SK-N-DZ (cell line): Measurements from ENCODE around the gene COL9A2.
A peak's percentile ranks its signal among the peaks of the same experiment; 100 is the strongest.

Experiments used
- DNase-seq: peaks from one replicate; pipeline ENCODE4 v3.0.0-alpha.2; 2015; ENCODE audit warnings: low spot score

The COL9A2 gene

GRCh38 chr1:40264354-40264781 is 52.7 kb downstream of the COL9A2 start:
- no peak for DNase-seq

- no peak for DNase-seq
These were observed 58.7 kb downstream of the COL9A2 start for GRCh38 chr1:40258445-40258769.

- DNase-seq: peak; percentile 97
These were observed 59.2 kb downstream of the COL9A2 start, which contains the start of gene ZMPSTE24 for GRCh38 chr1:40257688-40258444. ZMPSTE24 (plus strand) TSS chr1:40258236; CDS start chr1:40258272, 36 bp downstream.

- DNase-seq: no peak
These were observed 59.8 kb downstream of the COL9A2 start for GRCh38 chr1:40257313-40257687.

- no peak for DNase-seq
These were observed 60.5 kb downstream of the COL9A2 start for GRCh38 chr1:40256401-40257084.

- DNase-seq: no peak
These were observed 61.9 kb downstream of the COL9A2 start for GRCh38 chr1:40255231-40255630.

GRCh38 chr1:40252601-40253000 is 64.5 kb downstream of the COL9A2 start:
- DNase-seq: no peak

GRCh38 chr1:40251456-40251855 is 65.6 kb downstream of the COL9A2 start:
- DNase-seq: no peak
